B cell (primary cell): ENCODE data around the gene MYADML2. TPM values are rescaled to one million over a fixed set of nuclear protein-coding genes. Genes with fewer than 3 reads are reported as not detected.

ENCODE experiments used
- ATAC-seq: fragments of 200-7000 bp; cut with Tn5 transposase; one replicate; pipeline ENCODE4 v1.10.0; 2021; ENCODE audit warnings: low read depth, mild to moderate bottlenecking, moderate number of reproducible peaks, moderate library complexity
- CTCF ChIA-PET: fragments of 350-600 bp; sonication (Branson Sonifier 250); formaldehyde crosslinking; loops from one replicate; lab custom pipeline; 2021; ENCODE audit warnings: antibody characterized with exemption, inconsistent platforms; lab: Charles Lee
- POLR2A ChIA-PET: fragments of 350-600 bp; sonication (Branson Sonifier 250); formaldehyde crosslinking; loops from one replicate; lab custom pipeline; 2021; ENCODE audit warnings: antibody characterized with exemption; lab: Charles Lee
- DNase-seq: peaks from one replicate; pipeline ENCODE4 v3.0.0; 2013
- H2AFZ ChIP-seq: 2 replicates; pipeline ENCODE4 v1.6.1; 2012; ENCODE audit warnings: mild to moderate bottlenecking, low read depth, low read length; ENCODE audit not compliant: insufficient read depth, poor library complexity, severe bottlenecking
- H3K27ac ChIP-seq, 2 donors: 1 replicate in 1 of 2; 2 replicates in 1 of 2; pipeline ENCODE4 v1.5.1; 2012 to 2013; ENCODE audit warnings: low read length in 2 of 2, mild to moderate bottlenecking in 2 of 2, moderate library complexity in 1 of 2
- H3K27me3 ChIP-seq, 4 experiments: fragments of 200-600 bp in 1 of 4; sonication (generic) in 1 of 4; replicated peaks in 1 of 4; 1 replicate in 2 of 4; 2 replicates in 2 of 4; pipeline versions ENCODE4 v1.6.1 to v1.7.0; 2013 to 2016; ENCODE audit warnings: low read length in 3 of 4, mild to moderate bottlenecking in 2 of 4, mixed read lengths in 1 of 4, moderate library complexity in 1 of 4; ENCODE audit not compliant: insufficient read depth in 4 of 4, control insufficient read depth in 3 of 4; ENCODE audit errors: control extremely low read depth in 1 of 4
- H3K36me3 ChIP-seq, 2 experiments: replicated peaks in 1 of 2; 1 replicate in 1 of 2; 2 replicates in 1 of 2; pipeline versions ENCODE4 v1.6.1 to v1.7.1; 2013; ENCODE audit warnings: low read length in 1 of 2; ENCODE audit not compliant: insufficient read depth in 2 of 2, control insufficient read depth in 1 of 2; ENCODE audit errors: control extremely low read depth in 1 of 2, extremely low read depth in 1 of 2
- H3K4me1 ChIP-seq, 2 donors: fragments of 200-600 bp in 1 of 2; sonication (generic) in 1 of 2; 1 replicate in 1 of 2; 2 replicates in 1 of 2; pipeline versions ENCODE4 v1.5.1 to v1.6.1; 2013 to 2017; ENCODE audit warnings: low read length in 2 of 2; ENCODE audit not compliant: control insufficient read depth in 2 of 2, insufficient read depth in 2 of 2
- H3K4me2 ChIP-seq: replicated peaks from 2 replicates; pipeline ENCODE3; 2012; ENCODE audit warnings: mild to moderate bottlenecking, low read depth, low read length; ENCODE audit not compliant: poor library complexity, severe bottlenecking
- H3K4me3 ChIP-seq, 5 experiments: fragments of 200-600 bp in 1 of 5; sonication (generic) in 1 of 5; 1 replicate in 3 of 5; 2 replicates in 2 of 5; pipeline versions ENCODE4 v1.5.1 to v1.7.0; 2011 to 2016; ENCODE audit warnings: low read length in 4 of 5, mild to moderate bottlenecking in 4 of 5, low read depth in 2 of 5, control low read depth in 1 of 5, moderate library complexity in 1 of 5; ENCODE audit not compliant: insufficient read depth in 1 of 5; ENCODE audit errors: control extremely low read depth in 1 of 5, extremely low read depth in 1 of 5
- H3K79me2 ChIP-seq: fragments of 200-600 bp; sonication (generic); one replicate; pipeline ENCODE4 v1.6.0; 2016; ENCODE audit warnings: low read length; ENCODE audit not compliant: control insufficient read depth, insufficient read depth
- H3K9ac ChIP-seq: fragments of 200-600 bp; sonication (generic); 2 replicates; pipeline ENCODE4 v1.6.1; 2017; ENCODE audit warnings: mild to moderate bottlenecking, low read length, moderate library complexity
- H3K9me3 ChIP-seq, 3 donors: one replicate each; pipeline versions ENCODE4 v1.6.1 to v1.7.1; 2013; ENCODE audit warnings: low read length in 2 of 3; ENCODE audit not compliant: control insufficient read depth in 2 of 3, insufficient read depth in 1 of 3; ENCODE audit errors: control extremely low read depth in 1 of 3
- H4K20me1 ChIP-seq: 2 replicates; pipeline ENCODE4 v1.6.0; 2012; ENCODE audit warnings: mild to moderate bottlenecking, low read length; ENCODE audit not compliant: insufficient read depth, control insufficient read depth, poor library complexity, severe bottlenecking
- H3K27ac Mint-ChIP-seq: one replicate; pipeline ENCODE4 v1.8.0; 2021; ENCODE audit warnings: mixed read lengths
- H3K27me3 Mint-ChIP-seq: one replicate; pipeline ENCODE4 v1.8.0; 2021; ENCODE audit warnings: mixed read lengths
- H3K4me1 Mint-ChIP-seq: one replicate; pipeline ENCODE4 v1.8.0; 2021; ENCODE audit warnings: mixed read lengths
- H3K4me3 Mint-ChIP-seq: one replicate; pipeline ENCODE4 v1.8.0; 2021; ENCODE audit warnings: mixed read lengths
- H3K9me3 Mint-ChIP-seq: one replicate; pipeline ENCODE4 v1.8.0; 2022; ENCODE audit warnings: mixed read lengths; ENCODE audit not compliant: insufficient read depth
- CTCF ChIP-seq: fragments of 200-600 bp; IDR thresholded peaks from one replicate; pipeline ENCODE4 v1.8.0; 2022; ENCODE audit warnings: antibody characterized with exemption, mild to moderate bottlenecking
- EZH2 ChIP-seq: IDR thresholded peaks from 2 replicates; pipeline ENCODE4 v1.6.1; 2012; ENCODE audit warnings: borderline replicate concordance, low read depth, mild to moderate bottlenecking, moderate library complexity, low read length; ENCODE audit not compliant: insufficient read depth, poor library complexity, severe bottlenecking
- WGBS: methylation state at CpG from one replicate; pipeline ENCODE4 v1.1.5; 2013; ENCODE audit warnings: missing lambda C conversion rate; ENCODE audit not compliant: insufficient coverage; 5-methylcytosine and 5-hydroxymethylcytosine counted together
- intact Hi-C: fragments of 100-400 bp; cut with micrococcal nuclease; formaldehyde crosslinking; loops from one replicate; pipeline ENCODE4 v1.10.0; 2022
- polyA minus RNA-seq: library from RNA; depleted of rRNA, polyadenylated mRNA; stranded (reverse); fragments of >200 nt; gene quantifications from 2 replicates; pipeline ENCODE4 v1.2.3, GENCODE V29; 2012
- polyA plus RNA-seq: library from polyadenylated mRNA; depleted of rRNA; stranded (reverse); fragments of >200 nt; gene quantifications from 2 replicates; pipeline ENCODE4 v1.2.3, GENCODE V29; 2012
- total RNA-seq, 2 donors: library from RNA; stranded (reverse); fragments of 120-200 nt in 1 of 2; gene quantifications; 1 replicate in 1 of 2; 2 replicates in 1 of 2; pipeline versions ENCODE4 v1.2.3 to v1.2.4, GENCODE V29; 2013 to 2022

MYADML2 gene
- total RNA-seq: not detected in 2 replicates
- 0.58 TPM for total RNA-seq (2013)
- not detected in 2 replicates for polyA plus RNA-seq
- not detected in 2 replicates for polyA minus RNA-seq

- intact Hi-C loops: no loop called here
- Histone ChIP-seq H3K27me3 (peaks cover 0 to 3% (median 0%) of the 10 kb centered on the region in 4 experiments), H3K4me3 (no peak within 1 kb of the TSS), H3K36me3 (no peaks in the 10 kb centered on the region), H3K27ac (no peak within 1 kb of the TSS), H4K20me1 (no peaks in the 10 kb centered on the region), H3K4me1 (no peaks in the 10 kb centered on the region), H2AFZ (no peak within 1 kb of the TSS), H3K4me2 (no peak within 1 kb of the TSS), H3K9me3 (no peaks in the 10 kb centered on the region), H3K79me2 (no peaks in the 10 kb centered on the region), H3K9ac (no peak within 1 kb of the TSS)
- DNase-seq: no peak
- Mint-ChIP-seq H3K27ac (no peak within 1 kb of the TSS), H3K4me3 (no peak within 1 kb of the TSS), H3K9me3 (no peaks in the 10 kb centered on the region), H3K27me3 (peaks cover 5% of the 10 kb centered on the region), H3K4me1 (no peaks in the 10 kb centered on the region)
- no peak for ATAC-seq
- POLR2A ChIA-PET: no interaction called here
- WGBS: 90% methylated on average over 12 of the region's 13 CpGs
- TF ChIP-seq CTCF (no peak), EZH2 (no peak)
- CTCF ChIA-PET: no interaction called here
Observed at GRCh38 chr17:81947189-81947588, at the start of gene MYADML2. MYADML2 (minus strand) TSS chr17:81947233; CDS start chr17:81941741, 5,492 bp downstream.

GRCh38 chr17:81996232-81996756 is 49.3 kb upstream of the MYADML2 start:
- DNase-seq (no peak), ATAC-seq (no peak)
- Histone ChIP-seq H3K4me2 (no peak overlapping the region), H3K4me3 (no peak overlapping the region), H4K20me1 (peaks cover 18% of the 10 kb centered on the region), H3K27me3 (no peaks in the 10 kb centered on the region), H3K9ac (no peak overlapping the region), H3K4me1 (no peaks in the 10 kb centered on the region), H3K79me2 (peaks cover 12% of the 10 kb centered on the region), H3K9me3 (no peaks in the 10 kb centered on the region), H3K36me3 (peaks cover 0 to 2% of the 10 kb centered on the region in 2 experiments), H3K27ac (no peak overlapping the region), H2AFZ (no peak overlapping the region)
- Mint-ChIP-seq H3K9me3 (no peaks in the 10 kb centered on the region), H3K27ac (no peak overlapping the region), H3K4me1 (peaks cover 1% of the 10 kb centered on the region), H3K4me3 (no peak overlapping the region), H3K27me3 (no peaks in the 10 kb centered on the region)
- no peak for TF ChIP-seq EZH2
- no peak for TF ChIP-seq CTCF
- intact Hi-C loops: no loop called here
- 96% methylated on average over 27 of the region's 28 CpGs for WGBS
- ChIA-PET POLR2A (no interaction called here), CTCF (interaction anchor here (0.6 kb wide), 1 partner anchor 24 kb away, joined by 3 read pairs; no protein-coding TSS in a partner anchor)
